DOHH2 (cell line): ENCODE data around the gene TUBB4B.
A peak's percentile ranks its signal among the peaks of the same experiment; 100 is the strongest.

Experiments
- H3F3A ChIP-seq: fragments of 200-600 bp; sonication (generic), shearing (Covaris generic); 2 replicates; pipeline ENCODE4 v1.6.0; 2016; ENCODE audit warnings: antibody characterized with exemption, mild to moderate bottlenecking; ENCODE audit not compliant: control insufficient read depth, insufficient read depth
- H3K27ac ChIP-seq: fragments of 200-600 bp; sonication (generic); 2 replicates; pipeline ENCODE4 v1.5.1; 2014; ENCODE audit warnings: low read depth, mild to moderate bottlenecking, low read length, moderate library complexity
- H3K27me3 ChIP-seq: fragments of 200-600 bp; sonication (generic); 2 replicates; pipeline ENCODE4 v1.6.1; 2014; ENCODE audit warnings: mild to moderate bottlenecking, low read length, mixed read lengths; ENCODE audit not compliant: control insufficient read depth
- H3K36me3 ChIP-seq: fragments of 200-600 bp; sonication (generic); 2 replicates; pipeline ENCODE4 v1.6.1; 2014; ENCODE audit warnings: mild to moderate bottlenecking, low read length, moderate library complexity, mixed read lengths; ENCODE audit not compliant: control insufficient read depth
- H3K4me1 ChIP-seq: fragments of 200-600 bp; sonication (generic); 2 replicates; pipeline ENCODE4 v1.6.1; 2014; ENCODE audit warnings: mild to moderate bottlenecking, low read length, mixed read lengths; ENCODE audit not compliant: control insufficient read depth
- H3K4me2 ChIP-seq: fragments of 200-600 bp; sonication (generic); 2 replicates; pipeline ENCODE4 v1.6.0; 2014; ENCODE audit warnings: mild to moderate bottlenecking, low read length, moderate library complexity
- H3K4me3 ChIP-seq: fragments of 200-600 bp; sonication (generic); 2 replicates; pipeline ENCODE4 v1.5.1; 2014; ENCODE audit warnings: mild to moderate bottlenecking, low read length, mixed read lengths
- H3K79me2 ChIP-seq: fragments of 200-600 bp; sonication (generic); 2 replicates; pipeline ENCODE4 v1.6.1; 2014; ENCODE audit warnings: mild to moderate bottlenecking, low read length, mixed read lengths; ENCODE audit not compliant: control insufficient read depth
- H3K9me2 ChIP-seq: fragments of 200-600 bp; sonication (generic); replicated peaks from 2 replicates; pipeline ENCODE4 v1.6.1; 2014; ENCODE audit warnings: mild to moderate bottlenecking, low read length, mixed read lengths; ENCODE audit not compliant: control insufficient read depth
- H3K9me3 ChIP-seq: fragments of 200-600 bp; sonication (generic); 2 replicates; pipeline ENCODE4 v1.6.1; 2014; ENCODE audit warnings: antibody characterized with exemption, low read length, mixed read lengths; ENCODE audit not compliant: control insufficient read depth, insufficient read depth
- H4K20me1 ChIP-seq: fragments of 200-600 bp; sonication (generic); 2 replicates; pipeline ENCODE4 v1.6.0; 2014; ENCODE audit warnings: low read depth, mild to moderate bottlenecking, antibody characterized with exemption, low read length, moderate library complexity; ENCODE audit not compliant: control insufficient read depth, insufficient read depth
- CTCF ChIP-seq: fragments of 200-600 bp; sonication (generic); IDR thresholded peaks from one replicate; pipeline ENCODE4 v1.5.1; 2014; ENCODE audit warnings: antibody characterized with exemption, mild to moderate bottlenecking, low read depth, low read length; ENCODE audit not compliant: poor library complexity, severe bottlenecking
- EZH2phosphoT487 ChIP-seq: fragments of 200-600 bp; sonication (generic); IDR thresholded peaks from 2 replicates; pipeline ENCODE4 v1.6.1; 2017; ENCODE audit warnings: borderline replicate concordance, mild to moderate bottlenecking, antibody characterized with exemption, low read length, moderate library complexity, mixed read lengths

TUBB4B gene

DNA sequence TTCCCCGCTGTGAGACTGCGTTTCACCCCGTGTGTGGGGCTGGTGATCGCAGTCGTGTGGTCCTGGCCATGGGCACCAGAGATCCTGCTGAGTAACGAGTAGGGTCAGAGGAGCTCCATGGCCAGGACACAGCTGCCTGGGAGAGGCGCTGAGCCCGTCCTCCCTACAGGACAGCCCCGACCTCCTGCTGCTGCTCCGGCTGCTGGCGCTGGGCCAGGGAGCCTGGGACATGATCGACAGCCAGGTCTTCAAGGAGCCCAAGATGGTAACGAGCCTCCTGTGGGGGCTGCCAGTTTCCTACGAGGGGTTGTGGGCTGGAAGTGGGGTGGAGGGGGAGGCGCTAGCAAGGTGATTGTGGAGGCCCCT is 25.1 kb downstream of the TUBB4B start:
- Histone ChIP-seq H4K20me1 (no peaks in the 10 kb centered on the region), H3K9me3 (no peaks in the 10 kb centered on the region), H3K79me2 (peaks cover 43% of the 10 kb centered on the region), H3K4me2 (peak overlapping the region; percentile 98), H3K27ac (no peak overlapping the region), H3K27me3 (no peaks in the 10 kb centered on the region), H3K4me3 (no peak overlapping the region), H3K36me3 (peaks cover 68% of the 10 kb centered on the region), H3K9me2 (no peaks in the 10 kb centered on the region), H3F3A (peaks cover 25% of the 10 kb centered on the region), H3K4me1 (peaks cover 54% of the 10 kb centered on the region)
- TF ChIP-seq CTCF, result no peak
- TF ChIP-seq EZH2phosphoT487, result no peak

- Histone ChIP-seq H4K20me1 (no peaks in the 10 kb centered on the region), H3K36me3 (peaks cover 72% of the 10 kb centered on the region), H3K4me2 (peak overlapping the region; percentile 98)
These were observed 25.7 kb downstream of the TUBB4B start for GRCh38 chr9:137266585-137267453.

DNA sequence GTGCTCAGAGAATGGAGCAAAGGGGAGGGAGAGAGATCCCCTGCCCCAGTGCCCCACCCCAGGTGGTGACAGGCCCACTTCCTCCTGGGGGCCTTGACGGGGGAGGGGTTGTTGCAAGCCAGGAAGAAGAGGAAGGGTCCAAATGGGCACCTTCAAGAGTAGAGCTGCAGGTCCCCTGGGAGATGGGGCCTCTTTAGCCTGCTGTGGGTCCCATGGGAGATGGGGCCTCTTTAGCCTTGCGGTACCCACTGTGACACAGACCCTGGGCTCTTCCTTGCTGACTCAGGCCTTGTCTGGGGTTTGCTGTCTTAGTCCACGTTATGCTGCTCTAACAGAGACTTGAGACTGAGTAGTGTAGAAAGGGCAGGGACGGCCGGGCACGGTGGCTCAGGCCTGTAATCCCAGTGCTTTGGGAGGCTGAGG is 26.9 kb downstream of the TUBB4B start:
- H3F3A ChIP-seq, result peaks cover 25% of the 10 kb centered on the region
- peaks cover 67% of the 10 kb centered on the region for H3K4me1 ChIP-seq
- H3K27me3 ChIP-seq, result no peaks in the 10 kb centered on the region
- H3K36me3 ChIP-seq, result peaks cover 79% of the 10 kb centered on the region
- no peaks in the 10 kb centered on the region for H4K20me1 ChIP-seq
- H3K9me2 ChIP-seq, result no peaks in the 10 kb centered on the region
- peak overlapping the region; percentile 84 for H3K27ac ChIP-seq
- TF ChIP-seq EZH2phosphoT487, result no peak
- no peak for TF ChIP-seq CTCF
- peak overlapping the region; percentile 98 for H3K4me2 ChIP-seq
- H3K79me2 ChIP-seq, result peaks cover 49% of the 10 kb centered on the region
- H3K4me3 ChIP-seq, result peak overlapping the region; percentile 75
- H3K9me3 ChIP-seq, result no peaks in the 10 kb centered on the region

More at GRCh38 chr9:137266585-137267453, 25.7 kb downstream of the TUBB4B start:
- H3K9me2 ChIP-seq, result no peaks in the 10 kb centered on the region
- peaks cover 25% of the 10 kb centered on the region for H3F3A ChIP-seq
- H3K27ac ChIP-seq, result peak overlapping the region; percentile 84
- H3K9me3 ChIP-seq, result no peaks in the 10 kb centered on the region
- peak overlapping the region; percentile 75 for H3K4me3 ChIP-seq
- H3K79me2 ChIP-seq, result peaks cover 47% of the 10 kb centered on the region
- no peaks in the 10 kb centered on the region for H3K27me3 ChIP-seq
- H3K4me1 ChIP-seq, result peaks cover 61% of the 10 kb centered on the region
- no peak for TF ChIP-seq CTCF
- TF ChIP-seq EZH2phosphoT487, result no peak
